ENCODE data around the gene ZNF609. TPM values are rescaled to one million over a fixed set of nuclear protein-coding genes. Genes with fewer than 3 reads are reported as not detected.

Gene ZNF609
- total RNA-seq, 1 donor from 2014 or later, result 21.5 TPM

DNA sequence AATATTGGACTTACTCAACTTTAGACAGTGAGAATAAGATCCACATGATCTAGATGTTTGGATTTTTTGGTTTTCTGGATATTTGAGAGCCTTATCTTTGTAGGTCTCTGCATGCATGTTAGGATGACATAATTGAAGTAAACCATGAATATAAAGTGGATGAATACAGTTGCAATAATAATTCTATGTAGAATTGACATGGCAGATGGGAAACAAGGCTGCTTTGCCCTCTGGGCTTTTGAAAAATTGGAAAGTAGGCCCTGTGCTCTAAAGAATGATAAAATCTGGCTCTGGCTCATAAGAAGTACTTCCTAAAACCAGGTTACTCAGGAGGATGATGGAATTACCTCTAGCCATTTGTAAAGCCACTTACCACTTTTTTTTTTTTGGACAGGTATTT lies 86.9 kb downstream of the ZNF609 start:
- no peak overlapping the region for H3K27ac ChIP-seq
- H3K27me3 ChIP-seq, result no peaks in the 10 kb centered on the region
- no peak overlapping the region for H3K4me3 ChIP-seq
- no peak overlapping the region for H3K27ac Mint-ChIP-seq
- no peaks in the 10 kb centered on the region for H3F3A ChIP-seq (ENCODE audit: low read depth)
- H3K4me1 Mint-ChIP-seq, result peaks cover 10% of the 10 kb centered on the region
- TF ChIP-seq EZH2 (IDR thresholded peaks at IDR 0.05), result no peak
- TF ChIP-seq EZH2phosphoT487 (IDR thresholded peaks at IDR 0.05), result no peak
- TF ChIP-seq, protein P1, sequence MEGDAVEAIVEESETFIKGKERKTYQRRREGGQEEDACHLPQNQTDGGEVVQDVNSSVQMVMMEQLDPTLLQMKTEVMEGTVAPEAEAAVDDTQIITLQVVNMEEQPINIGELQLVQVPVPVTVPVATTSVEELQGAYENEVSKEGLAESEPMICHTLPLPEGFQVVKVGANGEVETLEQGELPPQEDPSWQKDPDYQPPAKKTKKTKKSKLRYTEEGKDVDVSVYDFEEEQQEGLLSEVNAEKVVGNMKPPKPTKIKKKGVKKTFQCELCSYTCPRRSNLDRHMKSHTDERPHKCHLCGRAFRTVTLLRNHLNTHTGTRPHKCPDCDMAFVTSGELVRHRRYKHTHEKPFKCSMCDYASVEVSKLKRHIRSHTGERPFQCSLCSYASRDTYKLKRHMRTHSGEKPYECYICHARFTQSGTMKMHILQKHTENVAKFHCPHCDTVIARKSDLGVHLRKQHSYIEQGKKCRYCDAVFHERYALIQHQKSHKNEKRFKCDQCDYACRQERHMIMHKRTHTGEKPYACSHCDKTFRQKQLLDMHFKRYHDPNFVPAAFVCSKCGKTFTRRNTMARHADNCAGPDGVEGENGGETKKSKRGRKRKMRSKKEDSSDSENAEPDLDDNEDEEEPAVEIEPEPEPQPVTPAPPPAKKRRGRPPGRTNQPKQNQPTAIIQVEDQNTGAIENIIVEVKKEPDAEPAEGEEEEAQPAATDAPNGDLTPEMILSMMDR (IDR thresholded peaks at IDR 0.05), result no peak
- peaks cover 18% of the 10 kb centered on the region for H3K36me3 Mint-ChIP-seq
- H3K9me3 ChIP-seq (ENCODE audit: low read depth), result no peaks in the 10 kb centered on the region
- H2AFZ ChIP-seq (replicated peaks), result no peak overlapping the region
- DNase-seq (ENCODE audit: low spot score), result no peak
- no peak overlapping the region for H3K9ac ChIP-seq
- H3K4me2 ChIP-seq, result no peak overlapping the region
- no peak overlapping the region for H3K4me3 Mint-ChIP-seq
- H3K79me2 ChIP-seq (ENCODE audit: low read depth), result peaks cover 100% of the 10 kb centered on the region
- no peaks in the 10 kb centered on the region for H3K4me1 ChIP-seq
- H3K27me3 Mint-ChIP-seq (ENCODE audit: insufficient read depth, low read depth), result peaks cover 2% of the 10 kb centered on the region
- peaks cover 52% of the 10 kb centered on the region for H4K20me1 ChIP-seq (ENCODE audit: low read depth)
- no peaks in the 10 kb centered on the region for H3K9me3 Mint-ChIP-seq
- H3K36me3 ChIP-seq, result no peaks in the 10 kb centered on the region

DNA sequence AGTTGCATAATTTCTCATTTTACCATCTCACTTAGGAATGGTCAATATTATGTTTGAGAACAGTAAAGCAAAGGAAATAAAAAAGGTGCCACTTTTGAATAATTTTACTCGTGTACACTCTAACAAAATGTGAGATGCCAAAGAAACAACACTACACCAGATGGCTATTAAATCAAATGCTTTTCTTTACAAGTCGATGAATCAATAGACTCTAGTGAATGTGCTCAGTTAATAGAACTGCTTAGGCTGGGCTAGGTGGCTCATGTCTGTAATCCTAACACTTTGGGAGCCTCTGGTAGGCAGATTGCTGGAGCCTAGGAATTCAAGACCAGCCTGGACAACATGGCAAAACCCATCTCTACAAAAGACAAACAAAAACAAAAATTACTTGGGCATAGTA lies 87.9 kb downstream of the ZNF609 start:
- Histone ChIP-seq H2AFZ (replicated peaks) (no peak overlapping the region), H3K27me3 (no peaks in the 10 kb centered on the region), H3F3A (ENCODE audit: low read depth) (no peaks in the 10 kb centered on the region), H3K27ac (no peak overlapping the region), H3K79me2 (ENCODE audit: low read depth) (peaks cover 100% of the 10 kb centered on the region), H4K20me1 (ENCODE audit: low read depth) (peaks cover 50% of the 10 kb centered on the region), H3K36me3 (no peaks in the 10 kb centered on the region), H3K9me3 (ENCODE audit: low read depth) (no peaks in the 10 kb centered on the region), H3K4me1 (no peaks in the 10 kb centered on the region), H3K9ac (no peak overlapping the region), H3K4me2 (no peak overlapping the region), H3K4me3 (no peak overlapping the region)
- Mint-ChIP-seq H3K36me3 (peaks cover 18% of the 10 kb centered on the region), H3K27me3 (ENCODE audit: insufficient read depth, low read depth) (peaks cover 2% of the 10 kb centered on the region), H3K4me1 (peaks cover 14% of the 10 kb centered on the region), H3K4me3 (no peak overlapping the region), H3K9me3 (no peaks in the 10 kb centered on the region), H3K27ac (no peak overlapping the region)
- TF ChIP-seq EZH2 (IDR thresholded peaks at IDR 0.05) (no peak), EZH2phosphoT487 (IDR thresholded peaks at IDR 0.05) (no peak)
- TF ChIP-seq, protein P1 (IDR thresholded peaks at IDR 0.05), result no peak
- no peak for DNase-seq (ENCODE audit: low spot score)

DNA sequence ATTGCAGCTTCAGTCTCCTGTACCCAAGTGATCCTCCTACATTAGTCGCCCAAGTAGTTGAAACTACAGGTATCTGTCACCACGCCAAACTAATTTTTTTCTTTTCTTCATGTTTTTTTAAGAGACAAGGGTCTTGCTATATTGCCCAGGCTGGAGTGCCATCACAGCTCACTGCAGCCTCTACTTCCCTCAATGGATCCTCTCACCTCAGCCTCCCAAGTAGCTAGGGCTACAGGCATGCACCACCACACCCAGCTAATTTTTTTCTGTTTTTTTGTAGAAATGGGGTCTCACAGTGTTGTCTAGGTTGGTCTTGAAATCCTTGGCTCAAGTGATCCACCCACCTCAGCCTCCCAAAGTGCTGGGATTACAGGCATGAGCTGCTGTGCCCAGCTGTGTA lies 89.5 kb downstream of the ZNF609 start:
- no peak overlapping the region for H3K4me3 ChIP-seq
- no peaks in the 10 kb centered on the region for H3K9me3 ChIP-seq (ENCODE audit: low read depth)
- H2AFZ ChIP-seq (replicated peaks), result no peak overlapping the region
- no peak overlapping the region for H3K27ac ChIP-seq
- H3K9ac ChIP-seq, result no peak overlapping the region
- peaks cover 14% of the 10 kb centered on the region for H3K4me1 Mint-ChIP-seq
- H3K27me3 ChIP-seq, result no peaks in the 10 kb centered on the region
- peaks cover 100% of the 10 kb centered on the region for H3K79me2 ChIP-seq (ENCODE audit: low read depth)
- H4K20me1 ChIP-seq (ENCODE audit: low read depth), result peaks cover 46% of the 10 kb centered on the region
- H3K4me3 Mint-ChIP-seq, result no peak overlapping the region
- peaks cover 2% of the 10 kb centered on the region for H3K27me3 Mint-ChIP-seq (ENCODE audit: insufficient read depth, low read depth)
- no peaks in the 10 kb centered on the region for H3K4me1 ChIP-seq
- peaks cover 10% of the 10 kb centered on the region for H3K36me3 Mint-ChIP-seq
- no peak overlapping the region for H3K4me2 ChIP-seq
- DNase-seq (ENCODE audit: low spot score), result no peak
- no peaks in the 10 kb centered on the region for H3K9me3 Mint-ChIP-seq
- H3F3A ChIP-seq (ENCODE audit: low read depth), result no peaks in the 10 kb centered on the region
- TF ChIP-seq EZH2phosphoT487 (IDR thresholded peaks at IDR 0.05) (no peak), EZH2 (IDR thresholded peaks at IDR 0.05) (no peak)
- TF ChIP-seq, protein P1 (IDR thresholded peaks at IDR 0.05), result no peak
- H3K27ac Mint-ChIP-seq, result no peak overlapping the region
- H3K36me3 ChIP-seq, result no peaks in the 10 kb centered on the region

All from neural progenitor cell (in vitro differentiated cells).